H1 (cell line): ENCODE measurements around the gene CST4. TPM values are rescaled to one million over a fixed set of nuclear protein-coding genes. Genes with fewer than 3 reads are reported as not detected.

Experiments used
- CTCF ChIA-PET: fragments of 300-600 bp; sonication (Branson Sonifier 250); formaldehyde crosslinking; loops from one replicate; lab custom pipeline; 2021; ENCODE audit not compliant: partially characterized antibody; lab: Charles Lee
- POLR2A ChIA-PET: fragments of 300-600 bp; sonication (Branson Sonifier 250); formaldehyde crosslinking; loops from one replicate; lab custom pipeline; 2021; ENCODE audit warnings: inconsistent platforms; ENCODE audit not compliant: partially characterized antibody; lab: Charles Lee
- DNase-seq, 2 experiments: peaks; one replicate each; pipeline versions ENCODE4 v3.0.0 to v3.0.0-alpha.2; 2010 to 2022; ENCODE audit warnings: low spot score in 2 of 2, low read depth in 1 of 2, mixed read lengths in 1 of 2
- FAIRE-seq: peaks from 2 replicates; lab custom pipeline; 2011; peaks lifted over from hg19 to GRCh38; lab: Jason Lieb, UNC
- H2AFZ ChIP-seq: 2 replicates; pipeline ENCODE4 v1.8.1; 2012; ENCODE audit warnings: low read length, inconsistent platforms
- H2AK5ac ChIP-seq: 2 replicates; pipeline ENCODE4 v1.6.1; 2013; ENCODE audit warnings: low read depth, low read length
- H2BK120ac ChIP-seq: replicated peaks from 2 replicates; pipeline ENCODE3; 2013; ENCODE audit warnings: low read depth, low read length, inconsistent platforms
- H2BK12ac ChIP-seq: 2 replicates; pipeline ENCODE4 v1.6.1; 2013; ENCODE audit warnings: low read depth, low read length
- H2BK15ac ChIP-seq: 2 replicates; pipeline ENCODE4 v1.6.1; 2013; ENCODE audit warnings: low read length
- H2BK20ac ChIP-seq: 2 replicates; pipeline ENCODE4 v1.6.1; 2013; ENCODE audit warnings: low read length
- H2BK5ac ChIP-seq: 2 replicates; pipeline ENCODE4 v1.6.1; 2013; ENCODE audit warnings: low read depth, low read length
- H3K14ac ChIP-seq: 2 replicates; pipeline ENCODE4 v1.6.1; 2013; ENCODE audit warnings: inconsistent platforms; ENCODE audit not compliant: insufficient read length
- H3K18ac ChIP-seq: 2 replicates; pipeline ENCODE4 v1.6.1; 2013; ENCODE audit warnings: low read length; ENCODE audit errors: extremely low read depth
- H3K23ac ChIP-seq: 2 replicates; pipeline ENCODE4 v1.6.1; 2013; ENCODE audit warnings: inconsistent platforms; ENCODE audit not compliant: insufficient read length
- H3K23me2 ChIP-seq: 2 replicates; pipeline ENCODE4 v1.6.1; 2013; ENCODE audit warnings: low read depth, low read length
- H3K27ac ChIP-seq: 2 replicates; pipeline ENCODE4 v1.6.1; 2011; ENCODE audit warnings: low read depth, low read length, inconsistent platforms
- H3K27me3 ChIP-seq, 4 experiments: replicated peaks in 1 of 4; 1 replicate in 1 of 4; 2 replicates in 3 of 4; pipeline versions ENCODE4 v1.6.1 to v1.8.1; 2011 to 2013; ENCODE audit warnings: low read length in 3 of 4, mild to moderate bottlenecking in 3 of 4, inconsistent platforms in 2 of 4, mixed read lengths in 2 of 4, moderate library complexity in 1 of 4; ENCODE audit not compliant: control insufficient read depth in 3 of 4, insufficient read depth in 3 of 4; ENCODE audit errors: extremely low read depth in 1 of 4
- H3K36me3 ChIP-seq, 4 experiments: 2 replicates each; pipeline versions ENCODE4 v1.6.1 to v1.8.1; 2011 to 2013; ENCODE audit warnings: mild to moderate bottlenecking in 4 of 4, low read length in 3 of 4, moderate library complexity in 2 of 4, control low read depth in 1 of 4, inconsistent platforms in 1 of 4; ENCODE audit not compliant: insufficient read depth in 4 of 4, control insufficient read depth in 2 of 4
- H3K4ac ChIP-seq: replicated peaks from 2 replicates; pipeline ENCODE3; 2013; ENCODE audit warnings: low read length, low read depth, mixed read lengths, inconsistent platforms; ENCODE audit not compliant: insufficient read length
- H3K4me1 ChIP-seq, 4 experiments: replicated peaks in 1 of 4; 1 replicate in 1 of 4; 2 replicates in 3 of 4; pipeline versions ENCODE4 v1.6.1 to v1.8.1; 2011 to 2013; ENCODE audit warnings: low read length in 3 of 4, inconsistent platforms in 2 of 4, mixed read lengths in 1 of 4; ENCODE audit not compliant: insufficient read depth in 4 of 4, control insufficient read depth in 3 of 4
- H3K4me2 ChIP-seq, 2 experiments: 2 replicates each; pipeline versions ENCODE4 v1.6.1 to v1.8.1; 2011 to 2013; ENCODE audit warnings: low read depth in 2 of 2, low read length in 2 of 2, control low read depth in 1 of 2, inconsistent platforms in 1 of 2, mild to moderate bottlenecking in 1 of 2; ENCODE audit not compliant: insufficient read depth in 1 of 2
- H3K4me3 ChIP-seq, 4 experiments: fragments of 200-600, 300-600 bp in 1 of 4; sonication (generic), shearing (Covaris generic), sonication (Bioruptor Twin) in 1 of 4; 2 replicates each; pipeline versions ENCODE4 v1.5.1 to v1.8.1; 2011 to 2016; ENCODE audit warnings: low read length in 4 of 4, low read depth in 3 of 4, control low read depth in 2 of 4, inconsistent platforms in 2 of 4, mild to moderate bottlenecking in 2 of 4, mixed read lengths in 1 of 4, moderate library complexity in 1 of 4; ENCODE audit not compliant: insufficient read depth in 2 of 4; ENCODE audit errors: extremely low read depth in 1 of 4
- H3K56ac ChIP-seq: replicated peaks from 2 replicates; pipeline ENCODE3; 2013; ENCODE audit warnings: low read depth, mild to moderate bottlenecking, mixed read lengths, low read length, inconsistent platforms; ENCODE audit not compliant: insufficient read length
- H3K79me1 ChIP-seq: 2 replicates; pipeline ENCODE4 v1.6.1; 2013; ENCODE audit warnings: low read depth, low read length, control low read depth
- H3K79me2 ChIP-seq, 2 experiments: 2 replicates each; pipeline versions ENCODE4 v1.6.1 to v1.8.1; 2012 to 2013; ENCODE audit warnings: low read length in 2 of 2, mild to moderate bottlenecking in 2 of 2, inconsistent platforms in 1 of 2; ENCODE audit not compliant: insufficient read depth in 2 of 2, control insufficient read depth in 1 of 2
- H3K9ac ChIP-seq, 4 experiments: replicated peaks in 1 of 4; 1 replicate in 1 of 4; 2 replicates in 3 of 4; pipeline versions ENCODE4 v1.6.1 to v1.8.1; 2011 to 2013; ENCODE audit warnings: low read depth in 3 of 4, low read length in 3 of 4, control low read depth in 2 of 4, mild to moderate bottlenecking in 2 of 4, moderate library complexity in 2 of 4, inconsistent platforms in 1 of 4; ENCODE audit errors: extremely low read depth in 1 of 4
- H3K9me3 ChIP-seq, 2 experiments: 2 replicates each; pipeline versions ENCODE4 v1.6.1 to v1.8.1; 2012 to 2013; ENCODE audit warnings: mild to moderate bottlenecking in 2 of 2, moderate library complexity in 2 of 2, control low read depth in 1 of 2, inconsistent platforms in 1 of 2, low read depth in 1 of 2, low read length in 1 of 2, mixed read lengths in 1 of 2; ENCODE audit not compliant: insufficient read depth in 2 of 2
- H4K20me1 ChIP-seq, 2 experiments: replicated peaks in 1 of 2; 2 replicates each; pipeline versions ENCODE3 to v1.8.1; 2011 to 2013; ENCODE audit warnings: inconsistent platforms in 2 of 2, low read length in 2 of 2, mild to moderate bottlenecking in 1 of 2; ENCODE audit not compliant: insufficient read depth in 2 of 2, control insufficient read depth in 1 of 2
- H4K5ac ChIP-seq: 2 replicates; pipeline ENCODE4 v1.6.1; 2013; ENCODE audit warnings: low read length, low read depth, mixed read lengths, inconsistent platforms; ENCODE audit not compliant: insufficient read length
- H4K8ac ChIP-seq: 2 replicates; pipeline ENCODE4 v1.8.0; 2013; ENCODE audit warnings: mild to moderate bottlenecking, moderate library complexity, low read length, inconsistent platforms; ENCODE audit not compliant: insufficient read depth; ENCODE audit errors: extremely low read depth
- H4K91ac ChIP-seq: replicated peaks from 2 replicates; pipeline ENCODE3; 2013; ENCODE audit warnings: low read length, mixed read lengths, inconsistent platforms; ENCODE audit not compliant: insufficient read length
- CBX8 ChIP-seq: fragments of 300-800, 300-1000 bp; sonication (generic); IDR thresholded peaks from 2 replicates; pipeline ENCODE4 v1.7.1; 2016; ENCODE audit warnings: low read depth, low read length, borderline replicate concordance
- CHD2 ChIP-seq: IDR thresholded peaks from 2 replicates; pipeline ENCODE4 v1.6.1; 2012; ENCODE audit warnings: low read length, improper control_type of control experiment
- NANOG ChIP-seq: IDR thresholded peaks from 2 replicates; pipeline ENCODE4 v1.6.1; 2011; ENCODE audit warnings: low read length, low read depth, mild to moderate bottlenecking, inconsistent platforms; ENCODE audit not compliant: insufficient read depth, poor library complexity, severe bottlenecking
- SIX5 ChIP-seq: IDR thresholded peaks from 2 replicates; pipeline ENCODE4 v1.6.1; 2011; ENCODE audit warnings: mild to moderate bottlenecking, low read depth, low read length
- WGBS, 2 experiments: shearing (Covaris generic) in 1 of 2; methylation state at CpG; one replicate each; pipeline versions ENCODE4 v1.1.6 to v1.1.7; 2013 to 2015; ENCODE audit warnings: low lambda C conversion rate in 2 of 2, mixed read lengths in 2 of 2, inconsistent platforms in 1 of 2, low coverage in 1 of 2, missing lambda C conversion rate in 1 of 2; ENCODE audit not compliant: insufficient replicate concordance in 2 of 2, insufficient coverage in 1 of 2, insufficient read length in 1 of 2; ENCODE audit errors: extremely low coverage in 1 of 2, missing lambda C conversion rate in 1 of 2; 5-methylcytosine and 5-hydroxymethylcytosine counted together
- polyA plus RNA-seq, 7 experiments: library from polyadenylated mRNA; depleted of rRNA in 3 of 7; stranded (reverse) in 5 of 7; unstranded in 2 of 7; fragments of >200 nt in 5 of 7; fragments of 200-250 nt in 2 of 7; gene quantifications; 1 replicate in 5 of 7; 2 replicates in 1 of 7; 4 replicates in 1 of 7; pipeline versions ENCODE4 v1.2.1 to v1.2.3, GENCODE V29; 2011 to 2013; ENCODE audit warnings: missing spikeins in 2 of 7, mixed read lengths in 2 of 7
- total RNA-seq: library from RNA; stranded (reverse); fragmentation: NEBNext Ultra II Directional; extraction: Animal tissue kit (Norgen Biotek cat#: 25700); gene quantifications from 2 replicates; pipeline ENCODE4 v1.2.1, GENCODE V29; 2021

The CST4 gene
- total and polyA plus RNA-seq, 2 of the 8 experiments (the other 6 are each of a cell fraction or from before 2014, with no cell fraction given) = not detected

DNA sequence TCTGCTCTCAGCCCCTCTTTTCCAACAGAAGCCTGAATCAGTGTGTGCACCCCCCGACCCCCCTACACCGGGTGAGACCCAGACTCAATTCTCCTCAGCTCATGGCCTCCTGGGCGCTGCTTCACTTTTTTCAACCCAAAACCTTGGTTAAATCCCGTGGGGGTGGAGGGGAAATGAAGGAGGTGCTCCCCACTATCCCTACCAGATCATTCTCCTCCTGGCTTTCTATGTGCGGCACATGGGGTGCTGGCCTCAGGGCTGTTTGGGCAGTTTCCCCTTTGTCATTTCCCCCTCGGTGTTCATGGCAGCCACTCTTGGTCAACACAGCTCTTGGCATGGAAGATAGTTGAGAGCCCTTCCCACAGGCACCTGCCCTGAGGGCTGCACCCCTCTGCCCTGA lies 4.6 kb downstream of the CST4 start:
- H3K4me3 ChIP-seq = no peak overlapping the region
- ChIA-PET CTCF (interaction anchor here (1.4 to 1.5 kb wide), 2 partner anchors 14 to 16 kb away, joined by 4 read pairs; no protein-coding TSS in a partner anchor), POLR2A (no interaction called here)
- no peaks in the 10 kb centered on the region for H3K4me1 ChIP-seq
- 80% methylated on average over 6 of the region's 6 CpGs; no CpG with 5 or more reads in 1 of the 2 experiments for WGBS, 2 experiments
- no peak overlapping the region for H3K23ac ChIP-seq
- H3K27ac ChIP-seq = no peak overlapping the region
- H2AK5ac ChIP-seq = no peak overlapping the region
- no peak overlapping the region for H3K56ac ChIP-seq
- no peaks in the 10 kb centered on the region for H3K27me3 ChIP-seq
- no peak overlapping the region for H2BK15ac ChIP-seq
- no peak overlapping the region for H2AFZ ChIP-seq
- no peak overlapping the region for H2BK12ac ChIP-seq
- no peak overlapping the region for H3K4me2 ChIP-seq
- H4K5ac ChIP-seq = no peak overlapping the region
- FAIRE-seq (no peak), DNase-seq (peak in 1 of 2 experiments; percentile 29)
- H2BK5ac ChIP-seq = no peak overlapping the region
- H3K14ac ChIP-seq = no peak overlapping the region
- H2BK120ac ChIP-seq = no peak overlapping the region
- no peaks in the 10 kb centered on the region for H3K9me3 ChIP-seq
- H3K79me1 ChIP-seq = no peaks in the 10 kb centered on the region
- no peak overlapping the region for H2BK20ac ChIP-seq
- TF ChIP-seq SIX5 = no peak
- TF ChIP-seq CBX8 = no peak
- no peak for TF ChIP-seq CHD2
- no peak for TF ChIP-seq NANOG
- no peaks in the 10 kb centered on the region for H3K79me2 ChIP-seq
- H4K20me1 ChIP-seq = no peaks in the 10 kb centered on the region
- no peaks in the 10 kb centered on the region for H3K23me2 ChIP-seq
- no peaks in the 10 kb centered on the region for H3K36me3 ChIP-seq
- H3K4ac ChIP-seq = no peak overlapping the region
- H3K9ac ChIP-seq = no peak overlapping the region
- H4K91ac ChIP-seq = no peak overlapping the region
- H3K18ac ChIP-seq = no peak overlapping the region; the same call in 1 of the 2 replicates
- H4K8ac ChIP-seq = no peak overlapping the region
